ENCODE results near the gene TEX19. TPM values are rescaled to one million over a fixed set of nuclear protein-coding genes. Genes with fewer than 3 reads are reported as not detected.
"Not testable (repeated sequence)": the region's sequence is repeated elsewhere in the genome, so short reads cannot be mapped to it uniquely, and the experiment has no call there.

Gene TEX19
- total RNA-seq, 2 donors from 2014 or later: 0.46 to 0.48 TPM

DNA sequence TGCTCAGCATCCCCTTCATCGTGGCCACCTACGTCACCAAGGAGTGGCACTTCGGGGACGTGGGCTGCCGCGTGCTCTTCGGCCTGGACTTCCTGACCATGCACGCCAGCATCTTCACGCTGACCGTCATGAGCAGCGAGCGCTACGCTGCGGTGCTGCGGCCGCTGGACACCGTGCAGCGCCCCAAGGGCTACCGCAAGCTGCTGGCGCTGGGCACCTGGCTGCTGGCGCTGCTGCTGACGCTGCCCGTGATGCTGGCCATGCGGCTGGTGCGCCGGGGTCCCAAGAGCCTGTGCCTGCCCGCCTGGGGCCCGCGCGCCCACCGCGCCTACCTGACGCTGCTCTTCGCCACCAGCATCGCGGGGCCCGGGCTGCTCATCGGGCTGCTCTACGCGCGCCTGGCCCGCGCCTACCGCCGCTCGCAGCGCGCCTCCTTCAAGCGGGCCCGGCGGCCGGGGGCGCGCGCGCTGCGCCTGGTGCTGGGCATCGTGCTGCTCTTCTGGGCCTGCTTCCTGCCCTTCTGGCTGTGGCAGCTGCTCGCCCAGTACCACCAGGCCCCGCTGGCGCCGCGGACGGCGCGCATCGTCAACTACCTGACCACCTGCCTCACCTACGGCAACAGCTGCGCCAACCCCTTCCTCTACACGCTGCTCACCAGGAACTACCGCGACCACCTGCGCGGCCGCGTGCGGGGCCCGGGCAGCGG is 15.7 kb downstream of the TEX19 start:
- WGBS, 2 experiments (ENCODE audit: insufficient coverage in 1 of 2, insufficient read length in 1 of 2): 87 to 93% methylated on average over 60 to 79 of the region's 79 CpGs
- Mint-ChIP-seq H3K27me3 (ENCODE audit: insufficient read depth) (peaks cover 43% of the 10 kb centered on the region), H3K36me3 (ENCODE audit: low read depth) (no peaks in the 10 kb centered on the region), H3K9me3 (no peaks in the 10 kb centered on the region), H3K4me3 (no peak overlapping the region), H3K4me1 (no peaks in the 10 kb centered on the region), H3K27ac (no peak overlapping the region)
- Histone ChIP-seq H3K4me1 (ENCODE audit: control insufficient read depth, insufficient read depth, low read length) (no peaks in the 10 kb centered on the region), H3K27me3 (ENCODE audit: control insufficient read depth, insufficient read depth, low read length, poor library complexity, severe bottlenecking) (peaks cover 28% of the 10 kb centered on the region), H3K36me3 (ENCODE audit: control insufficient read depth, insufficient read depth, low read length) (no peaks in the 10 kb centered on the region), H3K9ac (ENCODE audit: extremely low read depth, low read length, poor library complexity, severe bottlenecking) (no peak overlapping the region), H3K27ac (ENCODE audit: low read depth, low read length) (no peak overlapping the region), H3K9me3 (ENCODE audit: control insufficient read depth, low read length) (no peaks in the 10 kb centered on the region), H3K4me3 (ENCODE audit: low read length) (no peak overlapping the region)
- TF ChIP-seq, protein P1, sequence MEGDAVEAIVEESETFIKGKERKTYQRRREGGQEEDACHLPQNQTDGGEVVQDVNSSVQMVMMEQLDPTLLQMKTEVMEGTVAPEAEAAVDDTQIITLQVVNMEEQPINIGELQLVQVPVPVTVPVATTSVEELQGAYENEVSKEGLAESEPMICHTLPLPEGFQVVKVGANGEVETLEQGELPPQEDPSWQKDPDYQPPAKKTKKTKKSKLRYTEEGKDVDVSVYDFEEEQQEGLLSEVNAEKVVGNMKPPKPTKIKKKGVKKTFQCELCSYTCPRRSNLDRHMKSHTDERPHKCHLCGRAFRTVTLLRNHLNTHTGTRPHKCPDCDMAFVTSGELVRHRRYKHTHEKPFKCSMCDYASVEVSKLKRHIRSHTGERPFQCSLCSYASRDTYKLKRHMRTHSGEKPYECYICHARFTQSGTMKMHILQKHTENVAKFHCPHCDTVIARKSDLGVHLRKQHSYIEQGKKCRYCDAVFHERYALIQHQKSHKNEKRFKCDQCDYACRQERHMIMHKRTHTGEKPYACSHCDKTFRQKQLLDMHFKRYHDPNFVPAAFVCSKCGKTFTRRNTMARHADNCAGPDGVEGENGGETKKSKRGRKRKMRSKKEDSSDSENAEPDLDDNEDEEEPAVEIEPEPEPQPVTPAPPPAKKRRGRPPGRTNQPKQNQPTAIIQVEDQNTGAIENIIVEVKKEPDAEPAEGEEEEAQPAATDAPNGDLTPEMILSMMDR (conservative IDR thresholded peaks at IDR 0.05): no peak
- DNase-seq: peak; percentile 70

DNA sequence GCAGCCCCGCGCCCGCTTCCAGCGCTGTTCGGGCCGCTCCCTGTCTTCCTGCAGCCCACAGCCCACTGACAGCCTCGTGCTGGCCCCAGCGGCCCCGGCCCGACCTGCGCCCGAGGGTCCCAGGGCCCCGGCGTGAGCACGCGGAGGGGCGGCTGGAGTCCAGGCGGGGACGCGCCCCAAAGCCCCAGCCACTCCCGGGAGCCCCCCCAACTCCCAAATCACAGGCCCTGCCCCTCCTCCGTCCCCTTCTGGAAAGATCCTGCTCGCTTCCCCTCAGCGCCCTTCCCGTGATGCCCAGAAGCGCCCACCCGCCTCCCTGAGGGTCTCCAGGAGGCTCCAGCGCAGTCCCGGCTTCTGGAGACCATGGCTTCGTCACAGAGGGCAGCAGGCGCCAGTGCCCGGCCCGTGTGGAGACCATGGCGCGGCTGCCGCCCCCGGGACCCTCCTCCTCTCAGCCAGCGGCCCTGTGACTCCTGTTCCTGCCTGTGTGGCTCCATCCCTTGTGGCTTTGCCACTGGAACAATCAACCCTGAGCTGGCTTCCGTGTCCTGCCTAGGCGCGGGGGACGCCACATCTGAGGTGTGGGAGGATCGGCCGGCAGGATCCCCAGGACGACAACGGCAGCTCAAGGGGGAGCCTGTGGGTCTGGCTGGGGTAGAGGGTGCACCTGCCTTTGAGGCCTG is 16.5 kb downstream of the TEX19 start:
- H3K4me1 Mint-ChIP-seq: no peaks in the 10 kb centered on the region
- Histone ChIP-seq H3K9me3 (ENCODE audit: control insufficient read depth, low read length) (no peaks in the 10 kb centered on the region), H3K4me3 (ENCODE audit: low read length) (no peak overlapping the region), H3K27me3 (ENCODE audit: control insufficient read depth, insufficient read depth, low read length, poor library complexity, severe bottlenecking) (peaks cover 26% of the 10 kb centered on the region), H3K4me1 (ENCODE audit: control insufficient read depth, insufficient read depth, low read length) (no peaks in the 10 kb centered on the region), H3K9ac (ENCODE audit: extremely low read depth, low read length, poor library complexity, severe bottlenecking) (no peak overlapping the region), H3K36me3 (ENCODE audit: control insufficient read depth, insufficient read depth, low read length) (no peaks in the 10 kb centered on the region), H3K27ac (ENCODE audit: low read depth, low read length) (no peak overlapping the region)
- H3K27me3 Mint-ChIP-seq (ENCODE audit: insufficient read depth): peaks cover 41% of the 10 kb centered on the region
- TF ChIP-seq, protein P1 (conservative IDR thresholded peaks at IDR 0.05): no peak
- WGBS, 2 experiments (ENCODE audit: insufficient coverage in 1 of 2, insufficient read length in 1 of 2): 94 to 95% methylated on average over 31 to 45 of the region's 46 CpGs
- no peak for DNase-seq
- no peaks in the 10 kb centered on the region for H3K36me3 Mint-ChIP-seq (ENCODE audit: low read depth)
- H3K27ac Mint-ChIP-seq: no peak overlapping the region
- no peaks in the 10 kb centered on the region for H3K9me3 Mint-ChIP-seq
- H3K4me3 Mint-ChIP-seq: no peak overlapping the region

DNA sequence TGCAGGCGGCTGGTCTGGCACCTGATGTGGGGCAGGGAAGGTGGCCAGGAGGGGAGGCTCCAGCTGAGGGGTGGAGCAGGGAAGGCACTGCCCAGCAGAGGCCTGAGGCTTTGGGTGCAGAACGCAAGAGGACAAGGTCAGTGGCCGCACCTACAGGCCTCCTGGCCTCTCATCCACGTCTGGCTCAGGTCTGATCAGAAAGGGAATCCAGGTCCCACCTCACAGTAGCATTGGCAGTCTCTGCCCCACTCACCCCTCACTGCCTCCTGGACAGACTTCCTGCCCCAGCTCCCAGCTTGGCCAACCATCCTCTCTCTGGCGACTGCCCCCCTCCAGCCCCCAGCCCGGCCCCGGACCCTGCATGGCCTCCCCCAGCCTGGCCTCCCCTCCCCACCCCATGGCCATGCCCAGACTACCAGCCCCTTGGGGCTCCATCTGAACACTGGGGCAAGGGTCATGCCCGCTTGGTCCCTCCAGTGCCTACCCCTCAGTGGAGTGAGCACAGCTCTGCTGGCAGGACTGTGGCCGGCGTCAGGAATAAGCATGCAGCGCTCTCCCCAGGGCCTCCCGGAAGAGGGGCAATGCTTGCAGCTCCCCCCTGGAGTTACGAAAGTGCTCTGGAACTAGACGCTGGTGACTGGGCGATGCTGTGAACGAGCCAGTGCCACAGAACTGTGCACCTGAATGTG is 17.1 kb downstream of the TEX19 start:
- no peaks in the 10 kb centered on the region for H3K4me1 ChIP-seq (ENCODE audit: control insufficient read depth, insufficient read depth, low read length)
- H3K9me3 ChIP-seq (ENCODE audit: control insufficient read depth, low read length): no peaks in the 10 kb centered on the region
- H3K27me3 Mint-ChIP-seq (ENCODE audit: insufficient read depth): peaks cover 35% of the 10 kb centered on the region
- H3K4me3 Mint-ChIP-seq: no peak overlapping the region
- no peaks in the 10 kb centered on the region for H3K36me3 Mint-ChIP-seq (ENCODE audit: low read depth)
- H3K9ac ChIP-seq (ENCODE audit: extremely low read depth, low read length, poor library complexity, severe bottlenecking): no peak overlapping the region
- H3K36me3 ChIP-seq (ENCODE audit: control insufficient read depth, insufficient read depth, low read length): no peaks in the 10 kb centered on the region
- no peak overlapping the region for H3K4me3 ChIP-seq (ENCODE audit: low read length)
- H3K4me1 Mint-ChIP-seq: no peaks in the 10 kb centered on the region
- no peak overlapping the region for H3K27ac ChIP-seq (ENCODE audit: low read depth, low read length)
- DNase-seq: no peak
- H3K9me3 Mint-ChIP-seq: no peaks in the 10 kb centered on the region
- WGBS, 2 experiments (ENCODE audit: insufficient coverage in 1 of 2, insufficient read length in 1 of 2): 92 to 97% methylated on average over 9 to 16 of the region's 16 CpGs
- H3K27me3 ChIP-seq (ENCODE audit: control insufficient read depth, insufficient read depth, low read length, poor library complexity, severe bottlenecking): peaks cover 19% of the 10 kb centered on the region
- TF ChIP-seq, protein P1 (conservative IDR thresholded peaks at IDR 0.05): no peak
- H3K27ac Mint-ChIP-seq: no peak overlapping the region

DNA sequence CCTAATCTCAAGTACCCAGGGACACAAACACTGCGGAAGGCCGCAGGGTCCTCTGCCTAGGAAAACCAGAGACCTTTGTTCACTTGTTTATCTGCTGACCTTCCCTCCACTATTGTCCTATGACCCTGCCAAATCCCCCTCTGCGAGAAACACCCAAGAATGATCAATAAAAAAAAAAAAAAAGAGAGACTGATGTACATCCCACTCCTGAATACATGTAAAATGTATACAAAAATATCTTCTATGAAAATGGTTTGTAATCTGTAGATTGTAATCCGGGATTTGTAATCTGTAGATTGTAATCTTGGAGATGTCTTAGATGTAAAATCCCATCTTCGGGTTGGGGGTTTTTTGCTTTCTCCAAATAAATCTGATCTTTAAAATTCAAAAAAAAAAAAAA is 18.2 kb downstream of the TEX19 start:
- not testable (repeated sequence) for DNase-seq; H3K4me1 Mint-ChIP-seq; H3K9me3 ChIP-seq (ENCODE audit: control insufficient read depth, low read length); H3K4me1 ChIP-seq (ENCODE audit: control insufficient read depth, insufficient read depth, low read length); H3K9me3 Mint-ChIP-seq; H3K27ac Mint-ChIP-seq; H3K4me3 Mint-ChIP-seq; H3K27ac ChIP-seq (ENCODE audit: low read depth, low read length); H3K4me3 ChIP-seq (ENCODE audit: low read length); H3K36me3 ChIP-seq (ENCODE audit: control insufficient read depth, insufficient read depth, low read length); H3K36me3 Mint-ChIP-seq (ENCODE audit: low read depth); H3K9ac ChIP-seq (ENCODE audit: extremely low read depth, low read length, poor library complexity, severe bottlenecking); H3K27me3 ChIP-seq (ENCODE audit: control insufficient read depth, insufficient read depth, low read length, poor library complexity, severe bottlenecking)
- peaks cover 33% of the 10 kb centered on the region for H3K27me3 Mint-ChIP-seq (ENCODE audit: insufficient read depth)
- WGBS, 2 experiments (ENCODE audit: insufficient coverage in 1 of 2, insufficient read length in 1 of 2): 100% methylated on average over 1 of the region's 5 CpGs; no CpG with 5 or more reads in 1 of the 2 experiments
